ENCODE data around the gene OSGIN1.

OSGIN1 gene

DNA sequence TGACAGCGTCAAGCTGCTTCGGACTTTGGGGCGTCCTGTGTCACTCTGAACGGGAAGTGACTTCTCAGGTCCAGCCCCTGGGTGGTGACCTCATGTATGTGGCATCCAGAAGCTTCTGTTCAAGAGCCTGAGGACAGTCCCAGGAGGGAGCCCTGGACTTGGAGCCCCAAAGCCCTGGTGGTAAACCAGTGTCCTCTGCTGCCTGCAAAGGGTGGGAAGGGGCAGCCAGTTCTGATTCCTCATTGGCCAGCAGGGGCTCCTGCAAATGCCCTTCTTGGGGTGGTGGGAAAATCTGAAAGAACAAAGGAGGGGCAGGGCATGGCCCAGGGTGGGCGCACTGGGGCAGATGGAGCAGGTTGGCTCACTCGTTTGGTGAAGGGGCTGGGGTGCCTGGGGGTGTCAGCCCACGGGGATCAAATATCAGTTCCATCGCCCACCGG, 1.6 kb downstream of the OSGIN1 start (continued):
- TF ChIP-seq KLF9 (tag by site-specific recombination; IDR thresholded peaks at IDR 0.05; ENCODE audit: low read depth) = no peak

DNA sequence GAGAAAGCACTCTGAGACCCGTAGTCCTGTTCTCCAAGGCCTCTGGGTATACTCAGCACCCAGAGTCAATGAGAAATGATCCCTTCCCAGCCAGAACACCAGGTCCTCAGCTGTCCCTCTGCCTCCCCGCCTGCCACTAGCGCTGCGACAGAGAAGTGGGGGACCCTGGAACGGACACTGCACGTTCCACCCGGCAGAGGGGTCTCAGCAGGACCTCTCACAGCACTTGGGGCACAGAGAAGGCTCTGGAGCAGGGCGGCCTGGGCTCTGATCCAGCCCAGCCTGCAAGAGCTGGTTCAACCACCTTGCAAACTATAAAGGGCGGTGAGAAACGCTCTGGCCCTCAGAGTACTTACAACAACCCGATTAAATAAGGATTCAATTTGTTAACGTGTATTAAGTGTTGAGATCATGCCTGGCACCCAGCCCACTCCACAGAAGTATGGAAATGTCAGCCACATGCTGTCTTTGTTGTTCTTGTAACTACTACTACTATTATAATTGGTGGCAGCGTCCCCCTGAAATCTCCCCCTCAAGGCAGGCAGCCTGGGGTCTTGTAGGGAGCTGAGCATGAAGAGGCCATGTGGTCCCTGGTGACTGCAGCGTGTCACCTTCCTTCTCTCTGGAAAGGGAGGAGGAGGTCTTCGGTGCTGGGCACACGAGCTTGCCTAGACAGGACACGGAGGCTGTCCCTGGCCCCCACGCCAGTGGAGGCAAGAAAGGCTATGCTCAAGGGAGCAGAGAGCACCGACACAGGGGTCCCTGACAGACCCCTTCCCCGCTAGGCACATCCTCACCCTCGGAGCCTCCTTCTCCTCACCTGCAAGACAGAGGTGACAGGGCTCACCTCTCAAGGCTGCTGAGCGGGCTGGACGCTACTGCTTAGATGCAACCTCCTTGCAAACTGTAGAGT, 2.4 kb downstream of the OSGIN1 start:
- Histone ChIP-seq H3K27ac (ENCODE audit: extremely low read depth, low read depth, low read length) (no peak overlapping the region), H3K4me1 (ENCODE audit: control insufficient read depth, insufficient read depth, low read length) (no peaks in the 10 kb centered on the region; the same call in 1 of the 2 replicates), H3K36me3 (ENCODE audit: control insufficient read depth in 2 of 2, insufficient read depth in 1 of 2, low read length in 2 of 2) (no peaks in the 10 kb centered on the region), H3K9me3 (ENCODE audit: control insufficient read depth, insufficient read depth, low read depth, low read length) (no peaks in the 10 kb centered on the region), H3K4me3 (ENCODE audit: low read depth, low read length) (no peak overlapping the region)
- TF ChIP-seq TSHZ1 (tag by site-specific recombination; IDR thresholded peaks at IDR 0.05; ENCODE audit: borderline replicate concordance) (no peak), CTCF (tag by site-specific recombination; IDR thresholded peaks at IDR 0.05) (no peak)
- TF ChIP-seq, protein P1, sequence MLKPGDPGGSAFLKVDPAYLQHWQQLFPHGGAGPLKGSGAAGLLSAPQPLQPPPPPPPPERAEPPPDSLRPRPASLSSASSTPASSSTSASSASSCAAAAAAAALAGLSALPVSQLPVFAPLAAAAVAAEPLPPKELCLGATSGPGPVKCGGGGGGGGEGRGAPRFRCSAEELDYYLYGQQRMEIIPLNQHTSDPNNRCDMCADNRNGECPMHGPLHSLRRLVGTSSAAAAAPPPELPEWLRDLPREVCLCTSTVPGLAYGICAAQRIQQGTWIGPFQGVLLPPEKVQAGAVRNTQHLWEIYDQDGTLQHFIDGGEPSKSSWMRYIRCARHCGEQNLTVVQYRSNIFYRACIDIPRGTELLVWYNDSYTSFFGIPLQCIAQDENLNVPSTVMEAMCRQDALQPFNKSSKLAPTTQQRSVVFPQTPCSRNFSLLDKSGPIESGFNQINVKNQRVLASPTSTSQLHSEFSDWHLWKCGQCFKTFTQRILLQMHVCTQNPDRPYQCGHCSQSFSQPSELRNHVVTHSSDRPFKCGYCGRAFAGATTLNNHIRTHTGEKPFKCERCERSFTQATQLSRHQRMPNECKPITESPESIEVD (tag by site-specific recombination; IDR thresholded peaks at IDR 0.05) = no peak
- CTCF ChIA-PET = interaction anchor here (0.6 to 7.4 kb wide), 12 partner anchors 14 to 539 kb away, joined by 3 to 174 read pairs (median 6); no protein-coding TSS in a partner anchor
- POLR2A ChIA-PET = no interaction called here

- ChIA-PET CTCF (interaction anchor here (0.6 to 7.4 kb wide), 27 partner anchors 9 to 1438 kb away, joined by 3 to 174 read pairs (median 4); no protein-coding TSS in a partner anchor), POLR2A (interaction anchor here (0.6 to 0.8 kb wide), 3 partner anchors 46 to 351 kb away, joined by 3 to 4 read pairs (median 3); no protein-coding TSS in a partner anchor)
- H3K4me3 ChIP-seq (ENCODE audit: low read depth, low read length) = no peak overlapping the region
- no peaks in the 10 kb centered on the region; the same call in 1 of the 2 replicates for H3K4me1 ChIP-seq (ENCODE audit: control insufficient read depth, insufficient read depth, low read length)
- H3K36me3 ChIP-seq (ENCODE audit: control insufficient read depth in 2 of 2, insufficient read depth in 1 of 2, low read length in 2 of 2) = no peaks in the 10 kb centered on the region
- TF ChIP-seq ZNF600 (tag by site-specific recombination; IDR thresholded peaks at IDR 0.05) (peak; percentile 60; the same call in 1 of the 2 replicates), ZNF654 (tag by site-specific recombination; IDR thresholded peaks at IDR 0.05; ENCODE audit: low read depth) (peak; percentile 87), YY2 (tag by site-specific recombination; IDR thresholded peaks at IDR 0.05) (peak; percentile 33; the same call in 1 of the 2 replicates), ZNF2 (tag by site-specific recombination; IDR thresholded peaks at IDR 0.05) (peak; percentile 76), CTCF (tag by site-specific recombination; IDR thresholded peaks at IDR 0.05) (peak; percentile 93), ZNF768 (tag by site-specific recombination; IDR thresholded peaks at IDR 0.05) (0 out of 2 replicates have a peak, but pooled peaks have one; percentile 50), TRIM28 (IDR thresholded peaks at IDR 0.05; ENCODE audit: borderline replicate concordance, low read length) (0 out of 2 replicates have a peak, but pooled peaks have one; percentile 19), ZBTB20 (tag by site-specific recombination; IDR thresholded peaks at IDR 0.05) (no peak), ZNF660 (tag by site-specific recombination; IDR thresholded peaks at IDR 0.05) (0 out of 2 replicates have a peak, but pooled peaks have one; percentile 40), ZNF624 (tag by site-specific recombination; IDR thresholded peaks at IDR 0.05) (no peak)
- TF ChIP-seq, protein P2, sequence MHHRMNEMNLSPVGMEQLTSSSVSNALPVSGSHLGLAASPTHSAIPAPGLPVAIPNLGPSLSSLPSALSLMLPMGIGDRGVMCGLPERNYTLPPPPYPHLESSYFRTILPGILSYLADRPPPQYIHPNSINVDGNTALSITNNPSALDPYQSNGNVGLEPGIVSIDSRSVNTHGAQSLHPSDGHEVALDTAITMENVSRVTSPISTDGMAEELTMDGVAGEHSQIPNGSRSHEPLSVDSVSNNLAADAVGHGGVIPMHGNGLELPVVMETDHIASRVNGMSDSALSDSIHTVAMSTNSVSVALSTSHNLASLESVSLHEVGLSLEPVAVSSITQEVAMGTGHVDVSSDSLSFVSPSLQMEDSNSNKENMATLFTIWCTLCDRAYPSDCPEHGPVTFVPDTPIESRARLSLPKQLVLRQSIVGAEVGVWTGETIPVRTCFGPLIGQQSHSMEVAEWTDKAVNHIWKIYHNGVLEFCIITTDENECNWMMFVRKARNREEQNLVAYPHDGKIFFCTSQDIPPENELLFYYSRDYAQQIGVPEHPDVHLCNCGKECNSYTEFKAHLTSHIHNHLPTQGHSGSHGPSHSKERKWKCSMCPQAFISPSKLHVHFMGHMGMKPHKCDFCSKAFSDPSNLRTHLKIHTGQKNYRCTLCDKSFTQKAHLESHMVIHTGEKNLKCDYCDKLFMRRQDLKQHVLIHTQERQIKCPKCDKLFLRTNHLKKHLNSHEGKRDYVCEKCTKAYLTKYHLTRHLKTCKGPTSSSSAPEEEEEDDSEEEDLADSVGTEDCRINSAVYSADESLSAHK (tag by site-specific recombination; IDR thresholded peaks at IDR 0.05) = 0 out of 2 replicates have a peak, but pooled peaks have one; percentile 15
- no peaks in the 10 kb centered on the region for H3K9me3 ChIP-seq (ENCODE audit: control insufficient read depth, insufficient read depth, low read depth, low read length)
- no peak overlapping the region for H3K27ac ChIP-seq (ENCODE audit: extremely low read depth, low read depth, low read length)
Measured at GRCh38 chr16:83956336-83957289, 3.6 kb downstream of the OSGIN1 start.
